Activated T-cell treated with anti-CD3 and anti-CD28 coated beads for 48 hours (primary cell): ENCODE data around the gene HRNR.
A peak's percentile ranks its signal among the peaks of the same experiment; 100 is the strongest.
"Not testable (repeated sequence)": the region's sequence is repeated elsewhere in the genome, so short reads cannot be mapped to it uniquely, and the experiment has no call there.

Experiments
- DNase-seq: peaks from one replicate; pipeline ENCODE4 v3.0.0-alpha.2; 2020; ENCODE audit warnings: low read depth

The HRNR gene

GRCh38 chr1:152224093-152224492, at the start of gene HRNR:
Gene HRNR (minus strand): TSS chr1:152224193. CDS start chr1:152223253, 940 bp downstream.
- DNase-seq: no peak

DNA sequence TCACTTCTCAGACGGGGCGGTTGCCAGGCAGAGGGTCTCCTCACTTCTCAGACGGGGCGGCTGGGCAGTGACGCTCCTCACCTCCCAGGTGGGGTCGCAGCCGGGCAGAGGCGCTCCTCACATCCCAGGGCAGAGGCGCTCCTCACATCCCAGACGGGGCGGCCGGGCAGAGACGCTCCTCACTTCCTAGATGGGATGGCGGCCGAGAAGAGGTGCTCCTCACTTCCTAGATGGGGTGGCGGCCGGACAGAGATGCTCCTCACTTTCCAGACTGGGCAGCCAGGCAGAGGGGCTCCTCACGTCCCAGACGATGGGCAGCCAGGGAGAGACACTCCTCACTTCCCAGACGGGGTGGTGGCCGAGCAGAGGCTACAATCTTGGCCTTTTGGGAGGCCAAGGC, 32.4 kb upstream of the HRNR start:
- not testable (repeated sequence) for DNase-seq

DNA sequence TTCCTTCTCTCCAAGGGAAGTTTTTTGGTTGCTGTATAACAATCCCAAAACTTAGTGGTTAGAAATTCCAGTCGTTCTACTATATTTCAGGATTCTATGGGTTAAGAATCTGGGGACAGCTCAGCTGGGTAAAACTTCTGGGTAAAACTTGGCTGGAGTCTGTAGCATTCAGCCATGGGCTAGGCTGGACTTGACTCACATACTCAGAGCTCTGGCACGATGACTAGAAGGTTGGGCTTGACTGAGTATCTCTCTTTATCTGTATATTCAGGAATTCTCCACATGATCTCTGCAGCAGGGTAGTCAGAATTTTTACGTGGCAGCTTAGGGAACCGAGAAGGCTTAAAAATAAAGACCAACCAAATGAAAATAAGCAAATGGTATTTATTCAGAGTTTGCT, 28.2 kb upstream of the HRNR start:
- DNase-seq: no peak

DNA sequence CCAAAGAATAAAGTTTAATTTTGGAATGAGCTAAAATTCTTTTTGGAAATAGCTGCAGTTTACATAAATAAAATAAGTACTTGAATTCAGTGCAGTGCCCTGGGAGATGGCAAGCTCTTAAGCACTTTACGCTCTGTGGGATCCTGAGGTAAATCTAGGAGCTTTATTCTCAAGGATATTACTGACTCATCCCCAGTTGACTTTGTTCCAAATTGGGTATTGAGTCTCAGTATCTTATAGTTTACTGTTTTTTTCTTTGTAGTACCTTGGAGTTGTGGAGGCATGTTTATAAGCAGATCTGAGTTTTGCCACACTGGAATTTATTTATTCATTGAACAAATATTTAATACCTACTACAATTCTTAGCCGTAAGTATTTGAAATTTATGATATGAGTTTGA, 27.4 kb upstream of the HRNR start:
- DNase-seq: no peak

DNA sequence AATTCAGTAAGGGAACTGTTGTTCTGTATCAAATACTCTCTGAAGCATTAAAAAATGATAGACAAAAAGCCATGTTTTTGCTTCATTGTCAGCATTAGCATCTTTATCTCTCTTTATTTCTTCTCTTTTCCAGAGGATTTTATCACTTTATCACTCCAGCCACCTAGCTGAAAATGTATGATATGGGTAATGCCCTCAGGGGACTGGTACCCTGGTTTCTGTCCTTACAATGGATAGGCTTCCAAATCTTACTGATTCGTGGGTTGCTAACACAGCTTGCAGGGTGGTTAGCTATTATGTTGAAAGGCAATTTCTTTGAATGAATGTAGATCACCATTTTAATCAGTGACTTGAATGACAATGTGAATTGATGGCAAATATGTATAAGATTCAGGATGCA, 23.3 kb upstream of the HRNR start:
- DNase-seq: no peak

- no peak for DNase-seq
Measured at GRCh38 chr1:152244576-152245273, 20.7 kb upstream of the HRNR start.

- no peak for DNase-seq
Measured at GRCh38 chr1:152237093-152237492, 13.1 kb upstream of the HRNR start.

DNA sequence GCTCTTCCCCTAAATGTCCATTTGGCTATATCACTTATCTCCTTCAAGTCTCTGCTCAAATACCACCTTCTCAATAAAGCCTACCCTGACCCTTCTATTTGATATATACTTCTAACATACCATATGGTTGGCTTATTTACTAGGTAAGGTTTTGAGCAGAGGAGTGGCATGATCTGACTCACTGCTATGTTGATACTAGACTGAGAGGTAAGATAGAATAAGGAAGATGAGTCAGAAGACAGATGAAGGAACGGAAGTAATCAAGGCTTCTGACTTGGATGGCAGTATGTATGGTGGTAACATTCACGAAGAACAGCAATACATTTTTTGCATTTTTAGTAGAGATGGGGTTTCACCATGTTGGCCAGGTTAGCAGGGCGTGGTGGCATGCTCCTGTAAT, 4.8 kb upstream of the HRNR start:
- DNase-seq: no peak

GRCh38 chr1:152227310-152227928, 3.4 kb upstream of the HRNR start:
- DNase-seq: no peak

DNA sequence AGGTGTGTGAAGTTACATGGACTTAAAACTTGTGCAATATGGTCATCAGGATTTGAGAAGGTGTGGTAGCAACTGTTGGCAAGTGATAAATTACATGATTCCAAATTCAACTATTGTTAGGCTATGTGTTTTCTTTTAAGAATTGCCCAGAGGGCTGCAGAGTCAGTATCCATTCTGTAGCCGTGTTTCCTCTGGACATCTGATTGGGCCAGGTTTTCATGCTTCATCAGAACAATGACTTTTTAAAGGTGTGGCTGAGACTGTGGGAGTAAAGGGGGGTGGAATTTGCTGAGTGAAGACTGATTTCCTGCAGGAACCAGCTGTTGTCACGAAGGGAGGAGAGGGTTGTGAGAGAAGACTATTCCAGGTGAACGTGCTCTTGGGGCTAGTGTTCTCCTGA, 1.7 kb upstream of the HRNR start:
- no peak for DNase-seq

GRCh38 chr1:152220166-152221163, 3.5 kb downstream of the HRNR start:
- DNase-seq: no peak

DNA sequence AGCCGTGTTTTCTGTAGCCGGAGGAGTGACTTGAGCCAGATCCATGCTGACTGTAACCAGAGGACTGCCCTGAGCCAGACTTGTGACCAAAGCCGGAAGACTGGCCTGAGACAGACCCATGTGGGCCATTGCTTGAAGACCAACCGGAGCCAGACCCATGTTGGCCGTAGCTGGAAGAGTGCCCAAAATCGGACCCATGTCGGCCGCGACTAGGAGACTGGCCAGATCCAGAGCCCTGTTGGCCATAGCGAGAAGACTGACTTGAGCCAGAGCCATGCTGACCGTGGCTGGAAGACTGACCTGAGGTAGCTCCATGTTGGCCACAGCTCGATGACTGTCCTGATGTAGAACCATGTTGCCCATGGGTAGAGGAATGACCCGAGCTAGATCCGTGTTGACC, 4.6 kb downstream of the HRNR start:
- not testable (repeated sequence) for DNase-seq

DNA sequence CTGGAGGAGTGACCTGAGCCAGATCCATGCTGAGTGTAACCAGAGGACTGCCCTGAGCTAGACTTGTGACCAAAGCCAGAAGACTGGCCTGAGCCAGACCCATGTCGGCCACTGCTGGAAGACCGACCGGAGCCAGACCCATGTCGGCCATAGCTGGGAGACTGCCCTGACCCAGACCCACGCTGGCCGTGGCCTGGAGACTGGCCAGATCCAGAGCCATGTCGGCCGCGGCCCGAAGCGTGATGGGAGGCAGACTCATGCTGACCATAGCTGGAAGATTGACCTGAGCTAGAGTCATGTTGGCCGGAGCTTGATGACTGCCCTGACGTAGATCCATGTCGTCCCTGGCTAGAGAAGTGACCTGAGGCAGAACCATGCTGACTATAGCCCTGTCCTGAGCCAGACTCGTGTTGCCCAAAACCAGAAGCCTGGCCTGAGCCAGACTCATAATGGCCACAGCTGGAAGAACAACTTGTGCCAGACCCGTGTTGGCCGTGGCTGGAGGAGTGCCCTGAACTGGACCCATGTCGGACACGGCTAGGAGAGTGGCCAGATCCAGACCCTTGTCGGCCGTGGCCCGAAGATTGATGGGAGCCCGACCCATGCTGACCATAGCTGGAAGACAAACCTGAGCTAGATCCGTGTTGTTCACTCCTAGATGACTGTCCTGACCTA, 5.1 kb downstream of the HRNR start:
- DNase-seq: no peak

GRCh38 chr1:152215604-152216003, 8.4 kb downstream of the HRNR start:
- DNase-seq: not testable (repeated sequence)

DNA sequence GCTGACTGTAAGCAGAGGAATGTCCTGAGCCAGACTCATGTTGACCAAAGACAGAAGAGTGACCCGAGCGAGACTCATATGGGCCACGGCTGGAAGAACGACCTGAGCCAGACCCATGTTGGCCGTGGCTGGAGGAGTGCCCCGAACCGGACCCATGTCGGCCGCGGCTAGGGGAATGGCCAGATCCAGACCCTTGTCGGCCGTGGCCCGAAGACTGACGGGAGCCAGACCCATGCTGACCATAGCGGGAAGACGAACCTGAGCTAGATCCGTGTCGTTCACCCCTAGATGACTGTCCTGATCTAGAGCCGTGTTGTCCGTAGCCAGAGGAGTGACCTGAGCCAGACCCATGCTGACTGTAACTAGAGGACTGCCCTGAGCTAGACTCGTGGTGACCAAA, 9.1 kb downstream of the HRNR start:
- DNase-seq: not testable (repeated sequence)

DNA sequence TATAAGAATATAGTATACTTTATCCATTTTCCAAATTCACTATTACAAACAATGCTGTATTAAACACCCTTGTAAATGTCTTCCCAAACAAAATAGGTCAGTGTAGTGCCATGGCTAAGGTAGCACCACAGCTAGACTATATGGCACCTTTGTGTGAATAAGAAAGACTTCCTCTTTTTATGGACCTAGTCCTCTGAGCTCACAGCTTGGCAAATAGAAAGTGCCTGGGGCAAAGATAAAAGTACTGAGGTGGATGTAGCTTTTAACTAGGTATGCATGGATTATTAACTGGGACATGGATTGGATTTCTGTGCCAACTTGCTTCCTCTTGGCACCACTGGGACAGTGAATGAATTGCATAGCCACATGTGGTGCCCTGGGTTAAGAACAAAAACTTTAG, 25.0 kb downstream of the HRNR start:
- no peak for DNase-seq

- DNase-seq: no peak
Measured at GRCh38 chr1:152197361-152197941, 26.5 kb downstream of the HRNR start.

GRCh38 chr1:152191711-152192110, 32.3 kb downstream of the HRNR start:
- no peak for DNase-seq

DNA sequence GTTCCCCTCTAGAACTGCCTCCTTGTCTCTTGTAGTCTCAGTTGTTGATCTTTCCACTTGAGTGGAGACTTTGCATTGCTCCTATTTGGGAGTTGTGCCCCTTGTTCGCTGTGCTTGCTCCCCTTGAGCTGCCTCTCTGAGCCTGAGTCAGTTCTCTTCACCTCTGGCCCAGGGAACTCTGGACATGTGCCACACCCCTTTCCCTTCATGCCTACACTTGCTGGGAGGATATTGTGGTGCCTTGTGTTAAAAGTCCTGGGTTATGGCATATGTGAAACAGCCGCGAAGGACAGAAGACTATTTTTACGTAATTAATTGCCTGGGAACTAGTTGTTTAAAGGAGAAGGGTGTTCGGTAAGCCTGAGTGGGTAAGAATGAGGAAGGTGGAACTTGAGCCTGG, 32.7 kb downstream of the HRNR start:
- DNase-seq: no peak

DNA sequence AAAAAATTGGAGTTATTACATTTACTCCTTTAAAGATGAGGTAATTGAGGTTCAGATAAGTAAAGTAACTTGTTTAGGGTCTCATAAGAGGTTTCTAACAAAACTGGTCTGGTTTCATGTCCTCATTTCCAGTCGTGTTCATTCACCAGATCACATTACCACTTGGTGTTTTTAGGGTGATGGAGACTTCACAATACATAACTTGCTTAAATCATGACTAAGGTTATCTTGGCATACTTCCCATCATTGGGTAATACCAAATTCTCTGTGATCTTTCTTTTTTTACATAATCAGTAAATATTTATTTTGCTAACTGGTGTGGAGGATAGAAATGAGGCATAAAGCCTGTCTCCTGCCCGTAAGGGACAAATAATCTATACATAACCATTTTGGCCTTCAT, 33.4 kb downstream of the HRNR start:
- DNase-seq: no peak

DNA sequence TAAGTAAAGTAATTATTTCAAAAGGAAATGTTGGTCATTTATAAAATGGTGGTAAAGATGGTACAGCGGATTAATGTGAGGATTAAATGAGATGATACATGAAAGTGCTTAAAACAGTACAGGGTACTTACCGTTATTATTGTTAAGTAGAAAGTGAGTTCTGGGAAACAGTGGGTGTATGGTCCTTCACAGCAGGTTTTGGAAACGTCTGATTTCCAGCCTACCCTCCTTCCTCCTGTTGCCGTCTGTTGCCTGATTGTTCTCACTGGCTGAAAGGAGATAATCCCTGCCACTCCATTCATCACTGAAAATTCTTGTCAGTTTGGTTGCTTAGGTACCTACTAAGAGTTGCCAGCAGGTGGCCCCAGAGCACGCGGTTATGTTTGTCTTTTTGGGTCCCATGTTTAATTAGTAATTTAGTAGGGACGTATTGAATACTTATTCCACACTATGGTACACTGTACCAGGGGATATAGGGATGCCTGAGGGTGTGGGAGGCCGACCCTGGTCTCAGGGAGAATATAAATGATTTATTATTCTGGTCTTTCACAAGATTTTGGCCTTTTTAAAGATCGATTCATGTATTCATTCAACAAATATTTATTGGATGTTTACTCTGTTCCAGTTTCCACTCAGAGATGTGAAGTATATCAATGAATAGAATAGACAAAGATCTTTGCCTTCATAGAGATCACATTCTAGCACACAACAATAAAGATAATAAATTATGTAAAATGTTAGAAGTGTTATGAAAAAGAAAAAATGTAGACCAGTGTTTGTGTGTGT, 34.1 kb downstream of the HRNR start:
- DNase-seq: peak; percentile 60
